Measurements from ENCODE around the gene DCST1. TPM values are rescaled to one million over a fixed set of nuclear protein-coding genes. Genes with fewer than 3 reads are reported as not detected.

The DCST1 gene
- total RNA-seq, 1 experiment from 2014 or later, result 0.17 TPM

DNA sequence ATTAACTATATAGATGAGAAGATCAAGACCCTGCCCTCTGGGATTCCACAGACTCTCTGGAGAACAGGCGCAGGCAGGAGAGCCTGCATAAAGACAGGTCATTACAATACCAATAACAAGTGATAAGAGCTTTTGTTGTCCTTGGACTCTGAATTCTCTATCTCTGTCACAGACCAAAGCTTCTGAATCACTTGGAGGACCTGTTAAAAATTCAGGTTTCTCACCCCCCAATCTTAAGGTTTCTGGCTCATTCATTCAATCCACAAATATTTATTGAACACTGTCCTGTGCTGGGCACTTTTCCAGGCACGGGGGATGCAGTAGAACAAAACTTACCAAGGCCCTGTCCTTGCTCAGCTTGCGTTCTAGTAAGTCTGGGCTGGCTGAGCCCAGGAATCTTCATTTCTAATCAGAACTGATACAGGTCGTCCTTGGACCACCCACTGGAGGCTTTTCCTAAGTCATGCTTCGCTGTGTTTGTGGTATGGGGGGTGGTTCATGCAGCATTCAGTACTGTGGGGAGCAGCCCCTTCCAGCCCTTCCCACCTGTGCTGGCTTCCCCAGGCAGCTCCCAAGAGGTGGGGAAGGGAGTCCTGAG is 31.3 kb downstream of the DCST1 start:
- Mint-ChIP-seq H3K27me3 (ENCODE audit: unreplicated experiment) (no peaks in the 10 kb centered on the region), H3K36me3 (ENCODE audit: insufficient read depth, unreplicated experiment) (peaks cover 57% of the 10 kb centered on the region), H3K9me3 (ENCODE audit: low read depth, unreplicated experiment) (no peaks in the 10 kb centered on the region), H3K4me1 (ENCODE audit: low read depth, unreplicated experiment) (peaks cover 31% of the 10 kb centered on the region), H3K27ac (ENCODE audit: unreplicated experiment) (peak overlapping the region; percentile 71), H3K4me3 (ENCODE audit: low read depth, unreplicated experiment) (peak overlapping the region; percentile 76)
- TF ChIP-seq, protein P1, sequence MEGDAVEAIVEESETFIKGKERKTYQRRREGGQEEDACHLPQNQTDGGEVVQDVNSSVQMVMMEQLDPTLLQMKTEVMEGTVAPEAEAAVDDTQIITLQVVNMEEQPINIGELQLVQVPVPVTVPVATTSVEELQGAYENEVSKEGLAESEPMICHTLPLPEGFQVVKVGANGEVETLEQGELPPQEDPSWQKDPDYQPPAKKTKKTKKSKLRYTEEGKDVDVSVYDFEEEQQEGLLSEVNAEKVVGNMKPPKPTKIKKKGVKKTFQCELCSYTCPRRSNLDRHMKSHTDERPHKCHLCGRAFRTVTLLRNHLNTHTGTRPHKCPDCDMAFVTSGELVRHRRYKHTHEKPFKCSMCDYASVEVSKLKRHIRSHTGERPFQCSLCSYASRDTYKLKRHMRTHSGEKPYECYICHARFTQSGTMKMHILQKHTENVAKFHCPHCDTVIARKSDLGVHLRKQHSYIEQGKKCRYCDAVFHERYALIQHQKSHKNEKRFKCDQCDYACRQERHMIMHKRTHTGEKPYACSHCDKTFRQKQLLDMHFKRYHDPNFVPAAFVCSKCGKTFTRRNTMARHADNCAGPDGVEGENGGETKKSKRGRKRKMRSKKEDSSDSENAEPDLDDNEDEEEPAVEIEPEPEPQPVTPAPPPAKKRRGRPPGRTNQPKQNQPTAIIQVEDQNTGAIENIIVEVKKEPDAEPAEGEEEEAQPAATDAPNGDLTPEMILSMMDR (IDR thresholded peaks at IDR 0.05; ENCODE audit: unreplicated experiment), result no peak
- no peak for DNase-seq
- intact Hi-C loops (cut with micrococcal nuclease; ENCODE audit: unreplicated experiment), result loop anchor here (5.0 to 10.0 kb wide), 3 partner anchors 93 to 390 kb away; partner anchors contain the start of genes CKS1B and SHC1
- TSS peak; percentile 77 for BruUV-seq (replicated peaks)
- CTCF ChIA-PET, result interaction anchor here (0.9 to 3.0 kb wide), 3 partner anchors 11 to 108 kb away, joined by 3 to 28 read pairs (median 5); partner anchors contain the start of gene KRTCAP2

DNA sequence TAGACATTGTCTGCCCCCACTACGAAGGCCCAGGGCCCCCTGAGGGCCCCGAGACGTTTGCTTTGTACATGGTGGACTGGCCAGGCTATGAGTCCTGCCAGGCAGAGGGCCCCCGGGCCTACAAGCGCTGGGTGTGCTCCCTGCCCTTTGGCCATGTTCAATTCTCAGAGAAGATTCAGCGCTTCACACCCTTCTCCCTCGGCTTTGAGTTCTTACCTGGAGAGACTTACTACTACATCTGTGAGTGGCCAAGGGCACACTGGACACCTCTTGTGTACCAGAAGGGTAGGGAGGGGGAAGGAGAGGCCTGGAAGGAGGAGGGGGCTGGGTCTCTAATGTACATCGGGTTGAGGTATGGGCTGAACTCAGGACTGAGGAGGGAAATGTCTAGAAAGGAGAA is 33.2 kb downstream of the DCST1 start:
- Mint-ChIP-seq H3K27me3 (ENCODE audit: unreplicated experiment) (peaks cover 9% of the 10 kb centered on the region), H3K9me3 (ENCODE audit: low read depth, unreplicated experiment) (no peaks in the 10 kb centered on the region), H3K27ac (ENCODE audit: unreplicated experiment) (no peak overlapping the region), H3K4me3 (ENCODE audit: low read depth, unreplicated experiment) (no peak overlapping the region), H3K4me1 (ENCODE audit: low read depth, unreplicated experiment) (peaks cover 38% of the 10 kb centered on the region), H3K36me3 (ENCODE audit: insufficient read depth, unreplicated experiment) (peaks cover 67% of the 10 kb centered on the region)
- BruUV-seq (replicated peaks), result no TSS peak
- DNase-seq, result no peak
- intact Hi-C loops (cut with micrococcal nuclease; ENCODE audit: unreplicated experiment), result loop anchor here (10.0 kb wide), 2 partner anchors 302 to 392 kb away; no protein-coding TSS in a partner anchor
- CTCF ChIA-PET, result no interaction called here
- TF ChIP-seq, protein P1 (IDR thresholded peaks at IDR 0.05; ENCODE audit: unreplicated experiment), result no peak

DNA sequence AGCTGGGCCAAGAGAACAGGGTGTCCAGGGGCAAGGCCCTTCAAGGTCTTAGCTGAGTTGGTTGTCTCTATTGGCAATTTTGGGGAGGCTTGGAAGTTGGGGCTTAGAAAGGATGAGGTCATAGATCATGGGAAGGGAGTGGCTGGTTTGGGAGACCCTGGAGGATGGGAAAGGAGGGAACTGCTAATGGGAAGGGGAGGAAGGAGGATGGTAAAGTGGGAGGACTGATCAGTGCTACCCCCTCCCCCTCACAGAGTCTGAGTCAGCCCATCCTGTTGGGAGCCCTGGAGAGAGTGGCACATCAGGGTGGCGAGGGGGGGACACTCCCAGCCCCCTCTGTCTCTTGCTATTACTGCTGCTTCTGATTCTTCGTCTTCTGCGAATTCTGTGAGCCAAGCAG is 35.0 kb downstream of the DCST1 start:
- Mint-ChIP-seq H3K27ac (ENCODE audit: unreplicated experiment) (no peak overlapping the region), H3K27me3 (ENCODE audit: unreplicated experiment) (peaks cover 27% of the 10 kb centered on the region), H3K9me3 (ENCODE audit: low read depth, unreplicated experiment) (no peaks in the 10 kb centered on the region), H3K36me3 (ENCODE audit: insufficient read depth, unreplicated experiment) (peaks cover 52% of the 10 kb centered on the region), H3K4me3 (ENCODE audit: low read depth, unreplicated experiment) (no peak overlapping the region), H3K4me1 (ENCODE audit: low read depth, unreplicated experiment) (peaks cover 31% of the 10 kb centered on the region)
- TF ChIP-seq, protein P1 (IDR thresholded peaks at IDR 0.05; ENCODE audit: unreplicated experiment), result no peak
- CTCF ChIA-PET, result interaction anchor here (0.6 to 1.2 kb wide), 3 partner anchors 9 to 79 kb away, joined by 3 to 4 read pairs (median 4); no protein-coding TSS in a partner anchor
- no TSS peak for BruUV-seq (replicated peaks)
- intact Hi-C loops (cut with micrococcal nuclease; ENCODE audit: unreplicated experiment), result loop anchor here (10.0 kb wide), 2 partner anchors 304 to 394 kb away; no protein-coding TSS in a partner anchor
- DNase-seq, result no peak

DNA sequence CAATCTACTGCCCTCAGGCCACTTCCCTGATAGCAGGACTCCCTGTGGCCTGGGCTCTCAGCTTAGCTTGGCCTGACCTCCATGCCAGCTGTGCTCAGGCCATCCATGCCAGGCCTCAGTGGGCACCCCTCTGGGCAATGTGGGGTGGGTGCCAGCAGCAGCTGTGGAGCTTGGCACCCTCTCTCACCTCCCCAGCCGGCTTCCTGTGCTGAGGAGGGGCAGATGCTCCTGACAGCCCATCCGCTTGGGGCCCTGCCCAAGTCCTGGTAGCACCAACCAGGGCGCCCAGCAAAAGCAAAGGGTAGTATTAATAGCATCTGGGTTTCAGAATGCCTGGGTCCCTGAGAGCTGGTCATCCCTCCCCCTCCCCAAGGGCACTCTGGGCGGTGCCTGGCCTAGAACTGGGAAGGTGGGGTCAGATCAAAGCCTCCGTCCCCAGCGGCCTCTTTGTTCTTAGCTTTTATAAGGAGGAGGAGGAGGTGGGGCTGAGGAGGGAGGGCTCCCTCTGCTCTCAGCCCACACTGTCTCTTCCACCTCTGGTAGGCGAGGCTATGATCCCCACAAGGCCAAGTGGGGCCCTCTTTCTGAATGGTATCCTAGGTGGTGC is 36.0 kb downstream of the DCST1 start:
- Mint-ChIP-seq H3K4me3 (ENCODE audit: low read depth, unreplicated experiment) (peak overlapping the region; percentile 31), H3K36me3 (ENCODE audit: insufficient read depth, unreplicated experiment) (peaks cover 41% of the 10 kb centered on the region), H3K27me3 (ENCODE audit: unreplicated experiment) (peaks cover 37% of the 10 kb centered on the region), H3K9me3 (ENCODE audit: low read depth, unreplicated experiment) (no peaks in the 10 kb centered on the region), H3K4me1 (ENCODE audit: low read depth, unreplicated experiment) (peaks cover 22% of the 10 kb centered on the region), H3K27ac (ENCODE audit: unreplicated experiment) (no peak overlapping the region)
- no peak for DNase-seq
- TF ChIP-seq, protein P1 (IDR thresholded peaks at IDR 0.05; ENCODE audit: unreplicated experiment), result no peak
- intact Hi-C loops (cut with micrococcal nuclease; ENCODE audit: unreplicated experiment), result loop anchor here (10.0 kb wide), 2 partner anchors 305 to 395 kb away; no protein-coding TSS in a partner anchor
- CTCF ChIA-PET, result interaction anchor here (0.6 to 2.0 kb wide), 4 partner anchors 11 to 74 kb away, joined by 3 to 15 read pairs (median 6); partner anchors contain the start of gene ADAM15
- BruUV-seq (replicated peaks), result no TSS peak
